K562 (cell line): ENCODE results near the gene NFATC3. TPM values are rescaled to one million over a fixed set of nuclear protein-coding genes. Genes with fewer than 3 reads are reported as not detected.

Experiments
- ATF7 ChIP-seq: fragments of 450-650 bp; IDR thresholded peaks from 2 replicates; pipeline ENCODE4 v1.7.1; 2014; ENCODE audit warnings: mild to moderate bottlenecking, moderate library complexity
- C11orf30 ChIP-seq: fragments of 450-650 bp; IDR thresholded peaks from 2 replicates; pipeline ENCODE4 v1.6.1; 2016; ENCODE audit warnings: low read depth, mild to moderate bottlenecking
- NCOR1 ChIP-seq: fragments of 450-650 bp; IDR thresholded peaks from 2 replicates; pipeline ENCODE4 v1.6.1; 2016; ENCODE audit warnings: mild to moderate bottlenecking, moderate library complexity
- NFIC ChIP-seq: fragments of 450-650 bp; IDR thresholded peaks from 2 replicates; pipeline ENCODE4 v1.6.1; 2017; ENCODE audit warnings: mild to moderate bottlenecking, inconsistent platforms
- PCBP2 ChIP-seq: fragments of 200-400 bp; formaldehyde crosslinking; IDR thresholded peaks from 2 replicates; pipeline ENCODE4 v1.6.1; 2018; ENCODE audit warnings: low read length, low read depth, mild to moderate bottlenecking, moderate library complexity; ENCODE audit not compliant: poor library complexity, severe bottlenecking
- SMAD4 ChIP-seq: fragments of 250-450 bp; sonication (Bioruptor Pico); conservative IDR thresholded peaks from 2 replicates; pipeline ENCODE4 v1.8.0; 2021; ENCODE audit warnings: inconsistent platforms, mild to moderate bottlenecking, moderate library complexity
- TARDBP ChIP-seq: fragments of 450-650 bp; IDR thresholded peaks from 2 replicates; pipeline ENCODE4 v1.6.1; 2016
- ZC3H11A ChIP-seq: IDR thresholded peaks from 2 replicates; pipeline ENCODE4 v1.6.1; 2012; ENCODE audit warnings: low read depth, low read length, improper control_type of control experiment
- polyA plus RNA-seq, 8 experiments: library from polyadenylated mRNA; depleted of rRNA in 4 of 8; stranded (reverse) in 5 of 8; unstranded in 3 of 8; fragments of >200 nt; fragmentation: Nextera tagmentation in 2 of 8; fragmentation: Illumina TruSeq in 1 of 8; extraction: Ambion mirVana in 2 of 8; extraction: Trizol in 1 of 8; gene quantifications; 2 replicates each; pipeline versions ENCODE4 v1.2.1 to v1.2.3, GENCODE V29; 2011 to 2014; ENCODE audit warnings: inconsistent platforms in 1 of 8, missing spikeins in 1 of 8
- total RNA-seq, 7 experiments: library from RNA; depleted of rRNA in 6 of 7; stranded (reverse); fragments of >200 nt in 6 of 7; fragmentation: Illumina TruSeq in 2 of 7; extraction: Trizol in 2 of 7; gene quantifications; 2 replicates each; pipeline versions ENCODE4 v1.2.1 to v1.2.3, GENCODE V29; 2011 to 2021; ENCODE audit warnings: low replicate concordance in 1 of 7
- TF ChIP-seq, protein P1 (sequence below), 2 experiments: fragments of 450-650 bp in 1 of 2; IDR thresholded peaks; 2 replicates each; pipeline ENCODE4 v1.6.1; 2011 to 2017; ENCODE audit warnings: low read depth in 2 of 2, antibody characterized with exemption in 1 of 2, borderline replicate concordance in 1 of 2, low read length in 1 of 2, mild to moderate bottlenecking in 1 of 2, mixed read lengths in 1 of 2; ENCODE audit not compliant: control insufficient read depth in 1 of 2
- TF ChIP-seq, protein P2 (sequence below): fragments of 200-800 bp; sonication (Bioruptor generic); IDR thresholded peaks from 2 replicates; pipeline ENCODE4 v1.6.1; 2017; ENCODE audit warnings: missing genetic modification characterization, missing compliant biosample characterization
- TF ChIP-seq, protein P3 (sequence below): fragments of 250-450 bp; sonication (Bioruptor Pico); IDR thresholded peaks from 2 replicates; pipeline ENCODE4 v1.9.0; 2021; ENCODE audit warnings: mild to moderate bottlenecking
- TF ChIP-seq, protein P4 (sequence below): sonication (generic); formaldehyde crosslinking; IDR thresholded peaks from 2 replicates; pipeline ENCODE4 v1.8.1; 2022; ENCODE audit warnings: missing genetic modification reagents
- TF ChIP-seq, protein P5 (sequence below): fragments of 250-450 bp; sonication (Bioruptor Pico); IDR thresholded peaks from 2 replicates; pipeline ENCODE4 v1.8.0; 2021; ENCODE audit warnings: moderate library complexity, mild to moderate bottlenecking, inconsistent platforms
- TF ChIP-seq, protein P6 (sequence below): fragments of 200-400 bp; formaldehyde crosslinking; IDR thresholded peaks from 2 replicates; pipeline ENCODE4 v1.6.1; 2017; ENCODE audit warnings: mild to moderate bottlenecking, low read depth, low read length, moderate library complexity

NFATC3 gene
- total and polyA plus RNA-seq, 9 of the 15 experiments (the other 6 are each of a cell fraction or from before 2014, with no cell fraction given): 15.7 to 98.4 (median 59.4) TPM

DNA sequence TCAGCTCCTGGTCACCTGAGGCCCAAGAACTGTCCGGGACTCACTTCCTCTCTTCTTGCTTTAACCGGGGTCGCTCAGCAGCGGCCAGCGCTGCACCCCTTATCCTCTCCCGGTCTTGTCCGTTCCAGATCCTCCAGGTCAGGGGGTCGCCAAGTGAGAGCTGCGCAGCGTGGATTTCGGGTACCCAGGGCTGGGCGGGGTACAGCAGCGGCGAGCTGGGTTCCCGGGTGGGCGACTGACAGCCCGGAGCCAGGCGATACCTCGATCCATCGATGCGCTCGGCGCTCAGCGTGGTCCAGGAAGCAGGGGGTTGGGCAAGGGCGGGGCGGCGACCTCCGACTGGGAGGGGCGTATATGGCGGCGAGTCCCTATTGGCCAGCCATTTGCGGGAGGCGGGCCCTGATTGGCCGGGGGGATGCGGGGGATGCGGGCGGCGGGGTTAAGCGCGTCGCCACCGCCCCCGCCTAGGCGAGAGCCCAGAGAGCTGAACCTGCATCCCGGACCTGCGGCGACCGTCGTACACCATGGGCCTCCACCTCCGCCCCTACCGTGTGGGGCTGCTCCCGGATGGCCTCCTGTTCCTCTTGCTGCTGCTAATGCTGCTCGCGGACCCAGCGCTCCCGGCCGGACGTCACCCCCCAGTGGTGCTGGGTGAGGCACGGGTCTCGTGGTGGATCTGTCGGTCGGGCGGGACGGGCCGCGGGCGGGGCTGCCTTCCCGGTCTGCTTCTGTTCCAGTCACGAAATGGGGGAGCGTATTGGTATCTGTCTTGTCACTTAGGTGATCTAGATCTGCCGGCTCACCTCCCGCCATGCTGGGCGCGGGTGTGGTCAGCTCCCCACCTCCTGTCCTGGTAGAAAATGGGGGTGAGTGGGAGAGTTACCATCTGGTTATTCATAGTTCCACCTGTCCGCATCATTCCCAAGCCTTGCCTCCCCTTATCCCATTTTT, 160.0 kb downstream of the NFATC3 start, which contains the start of gene PLA2G15 (continued):
- TF ChIP-seq, protein P1, sequence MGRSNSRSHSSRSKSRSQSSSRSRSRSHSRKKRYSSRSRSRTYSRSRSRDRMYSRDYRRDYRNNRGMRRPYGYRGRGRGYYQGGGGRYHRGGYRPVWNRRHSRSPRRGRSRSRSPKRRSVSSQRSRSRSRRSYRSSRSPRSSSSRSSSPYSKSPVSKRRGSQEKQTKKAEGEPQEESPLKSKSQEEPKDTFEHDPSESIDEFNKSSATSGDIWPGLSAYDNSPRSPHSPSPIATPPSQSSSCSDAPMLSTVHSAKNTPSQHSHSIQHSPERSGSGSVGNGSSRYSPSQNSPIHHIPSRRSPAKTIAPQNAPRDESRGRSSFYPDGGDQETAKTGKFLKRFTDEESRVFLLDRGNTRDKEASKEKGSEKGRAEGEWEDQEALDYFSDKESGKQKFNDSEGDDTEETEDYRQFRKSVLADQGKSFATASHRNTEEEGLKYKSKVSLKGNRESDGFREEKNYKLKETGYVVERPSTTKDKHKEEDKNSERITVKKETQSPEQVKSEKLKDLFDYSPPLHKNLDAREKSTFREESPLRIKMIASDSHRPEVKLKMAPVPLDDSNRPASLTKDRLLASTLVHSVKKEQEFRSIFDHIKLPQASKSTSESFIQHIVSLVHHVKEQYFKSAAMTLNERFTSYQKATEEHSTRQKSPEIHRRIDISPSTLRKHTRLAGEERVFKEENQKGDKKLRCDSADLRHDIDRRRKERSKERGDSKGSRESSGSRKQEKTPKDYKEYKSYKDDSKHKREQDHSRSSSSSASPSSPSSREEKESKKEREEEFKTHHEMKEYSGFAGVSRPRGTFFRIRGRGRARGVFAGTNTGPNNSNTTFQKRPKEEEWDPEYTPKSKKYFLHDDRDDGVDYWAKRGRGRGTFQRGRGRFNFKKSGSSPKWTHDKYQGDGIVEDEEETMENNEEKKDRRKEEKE (IDR thresholded peaks at IDR 0.05; ENCODE audit: borderline replicate concordance in 1 of 2, control insufficient read depth in 1 of 2, low read depth in 2 of 2, low read length in 1 of 2): no peak
- TF ChIP-seq ZC3H11A: no peak
- TF ChIP-seq, protein P2, sequence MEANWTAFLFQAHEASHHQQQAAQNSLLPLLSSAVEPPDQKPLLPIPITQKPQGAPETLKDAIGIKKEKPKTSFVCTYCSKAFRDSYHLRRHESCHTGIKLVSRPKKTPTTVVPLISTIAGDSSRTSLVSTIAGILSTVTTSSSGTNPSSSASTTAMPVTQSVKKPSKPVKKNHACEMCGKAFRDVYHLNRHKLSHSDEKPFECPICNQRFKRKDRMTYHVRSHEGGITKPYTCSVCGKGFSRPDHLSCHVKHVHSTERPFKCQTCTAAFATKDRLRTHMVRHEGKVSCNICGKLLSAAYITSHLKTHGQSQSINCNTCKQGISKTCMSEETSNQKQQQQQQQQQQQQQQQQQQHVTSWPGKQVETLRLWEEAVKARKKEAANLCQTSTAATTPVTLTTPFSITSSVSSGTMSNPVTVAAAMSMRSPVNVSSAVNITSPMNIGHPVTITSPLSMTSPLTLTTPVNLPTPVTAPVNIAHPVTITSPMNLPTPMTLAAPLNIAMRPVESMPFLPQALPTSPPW: peak; percentile 85
- TF ChIP-seq ATF7: peak; percentile 57
- TF ChIP-seq, protein P3, sequence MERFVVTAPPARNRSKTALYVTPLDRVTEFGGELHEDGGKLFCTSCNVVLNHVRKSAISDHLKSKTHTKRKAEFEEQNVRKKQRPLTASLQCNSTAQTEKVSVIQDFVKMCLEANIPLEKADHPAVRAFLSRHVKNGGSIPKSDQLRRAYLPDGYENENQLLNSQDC (CRISPR knock-in tag): no peak
- 0 out of 2 replicates have a peak, but pooled peaks have one; percentile 15 for TF ChIP-seq NFIC
- no peak for TF ChIP-seq TARDBP
- TF ChIP-seq C11orf30: peak; percentile 68
- TF ChIP-seq, protein P4, sequence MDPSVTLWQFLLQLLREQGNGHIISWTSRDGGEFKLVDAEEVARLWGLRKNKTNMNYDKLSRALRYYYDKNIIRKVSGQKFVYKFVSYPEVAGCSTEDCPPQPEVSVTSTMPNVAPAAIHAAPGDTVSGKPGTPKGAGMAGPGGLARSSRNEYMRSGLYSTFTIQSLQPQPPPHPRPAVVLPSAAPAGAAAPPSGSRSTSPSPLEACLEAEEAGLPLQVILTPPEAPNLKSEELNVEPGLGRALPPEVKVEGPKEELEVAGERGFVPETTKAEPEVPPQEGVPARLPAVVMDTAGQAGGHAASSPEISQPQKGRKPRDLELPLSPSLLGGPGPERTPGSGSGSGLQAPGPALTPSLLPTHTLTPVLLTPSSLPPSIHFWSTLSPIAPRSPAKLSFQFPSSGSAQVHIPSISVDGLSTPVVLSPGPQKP (CRISPR knock-in tag): no peak
- TF ChIP-seq, protein P5, sequence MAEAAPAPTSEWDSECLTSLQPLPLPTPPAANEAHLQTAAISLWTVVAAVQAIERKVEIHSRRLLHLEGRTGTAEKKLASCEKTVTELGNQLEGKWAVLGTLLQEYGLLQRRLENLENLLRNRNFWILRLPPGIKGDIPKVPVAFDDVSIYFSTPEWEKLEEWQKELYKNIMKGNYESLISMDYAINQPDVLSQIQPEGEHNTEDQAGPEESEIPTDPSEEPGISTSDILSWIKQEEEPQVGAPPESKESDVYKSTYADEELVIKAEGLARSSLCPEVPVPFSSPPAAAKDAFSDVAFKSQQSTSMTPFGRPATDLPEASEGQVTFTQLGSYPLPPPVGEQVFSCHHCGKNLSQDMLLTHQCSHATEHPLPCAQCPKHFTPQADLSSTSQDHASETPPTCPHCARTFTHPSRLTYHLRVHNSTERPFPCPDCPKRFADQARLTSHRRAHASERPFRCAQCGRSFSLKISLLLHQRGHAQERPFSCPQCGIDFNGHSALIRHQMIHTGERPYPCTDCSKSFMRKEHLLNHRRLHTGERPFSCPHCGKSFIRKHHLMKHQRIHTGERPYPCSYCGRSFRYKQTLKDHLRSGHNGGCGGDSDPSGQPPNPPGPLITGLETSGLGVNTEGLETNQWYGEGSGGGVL (CRISPR knock-in tag): no peak
- TF ChIP-seq, protein P6, sequence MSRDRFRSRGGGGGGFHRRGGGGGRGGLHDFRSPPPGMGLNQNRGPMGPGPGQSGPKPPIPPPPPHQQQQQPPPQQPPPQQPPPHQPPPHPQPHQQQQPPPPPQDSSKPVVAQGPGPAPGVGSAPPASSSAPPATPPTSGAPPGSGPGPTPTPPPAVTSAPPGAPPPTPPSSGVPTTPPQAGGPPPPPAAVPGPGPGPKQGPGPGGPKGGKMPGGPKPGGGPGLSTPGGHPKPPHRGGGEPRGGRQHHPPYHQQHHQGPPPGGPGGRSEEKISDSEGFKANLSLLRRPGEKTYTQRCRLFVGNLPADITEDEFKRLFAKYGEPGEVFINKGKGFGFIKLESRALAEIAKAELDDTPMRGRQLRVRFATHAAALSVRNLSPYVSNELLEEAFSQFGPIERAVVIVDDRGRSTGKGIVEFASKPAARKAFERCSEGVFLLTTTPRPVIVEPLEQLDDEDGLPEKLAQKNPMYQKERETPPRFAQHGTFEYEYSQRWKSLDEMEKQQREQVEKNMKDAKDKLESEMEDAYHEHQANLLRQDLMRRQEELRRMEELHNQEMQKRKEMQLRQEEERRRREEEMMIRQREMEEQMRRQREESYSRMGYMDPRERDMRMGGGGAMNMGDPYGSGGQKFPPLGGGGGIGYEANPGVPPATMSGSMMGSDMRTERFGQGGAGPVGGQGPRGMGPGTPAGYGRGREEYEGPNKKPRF: no peak
- TF ChIP-seq SMAD4 (CRISPR knock-in tag): peak; percentile 74; the same call in 1 of the 2 replicates
- TF ChIP-seq NCOR1: no peak; the same call in 1 of the 2 replicates
- TF ChIP-seq PCBP2: no peak
